ENCODE measurements around the gene TOP2A.
"Not testable (repeated sequence)": the region's sequence is repeated elsewhere in the genome, so short reads cannot be mapped to it uniquely, and the experiment has no call there.

DNA sequence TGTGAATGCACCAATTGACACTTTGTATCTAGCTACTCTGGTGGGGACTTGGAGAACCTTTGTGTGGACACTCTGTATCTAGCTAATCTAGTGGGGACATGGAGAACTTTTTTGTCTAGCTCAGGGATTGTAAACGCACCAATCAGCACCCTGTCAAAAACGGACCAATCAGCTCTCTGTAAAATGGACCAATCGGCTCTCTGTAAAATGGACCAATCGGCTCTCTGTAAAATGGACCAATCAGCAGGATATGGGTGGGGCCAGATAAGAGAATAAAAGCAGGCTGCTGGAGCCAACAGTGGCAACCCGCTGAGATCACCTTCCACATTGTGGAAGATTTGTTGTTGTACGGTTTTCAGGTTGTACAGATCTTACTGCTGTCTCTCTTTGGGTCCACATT is 41.2 kb downstream of the TOP2A start:
- TF ChIP-seq, protein P1, sequence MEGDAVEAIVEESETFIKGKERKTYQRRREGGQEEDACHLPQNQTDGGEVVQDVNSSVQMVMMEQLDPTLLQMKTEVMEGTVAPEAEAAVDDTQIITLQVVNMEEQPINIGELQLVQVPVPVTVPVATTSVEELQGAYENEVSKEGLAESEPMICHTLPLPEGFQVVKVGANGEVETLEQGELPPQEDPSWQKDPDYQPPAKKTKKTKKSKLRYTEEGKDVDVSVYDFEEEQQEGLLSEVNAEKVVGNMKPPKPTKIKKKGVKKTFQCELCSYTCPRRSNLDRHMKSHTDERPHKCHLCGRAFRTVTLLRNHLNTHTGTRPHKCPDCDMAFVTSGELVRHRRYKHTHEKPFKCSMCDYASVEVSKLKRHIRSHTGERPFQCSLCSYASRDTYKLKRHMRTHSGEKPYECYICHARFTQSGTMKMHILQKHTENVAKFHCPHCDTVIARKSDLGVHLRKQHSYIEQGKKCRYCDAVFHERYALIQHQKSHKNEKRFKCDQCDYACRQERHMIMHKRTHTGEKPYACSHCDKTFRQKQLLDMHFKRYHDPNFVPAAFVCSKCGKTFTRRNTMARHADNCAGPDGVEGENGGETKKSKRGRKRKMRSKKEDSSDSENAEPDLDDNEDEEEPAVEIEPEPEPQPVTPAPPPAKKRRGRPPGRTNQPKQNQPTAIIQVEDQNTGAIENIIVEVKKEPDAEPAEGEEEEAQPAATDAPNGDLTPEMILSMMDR (IDR thresholded peaks at IDR 0.05; ENCODE audit: poor library complexity, severe bottlenecking): not testable (repeated sequence)
- not testable (repeated sequence) for TF ChIP-seq EZH2 (IDR thresholded peaks at IDR 0.05; ENCODE audit: borderline replicate concordance, insufficient read depth, low read length, poor library complexity, severe bottlenecking); POLR2AphosphoS5 (IDR thresholded peaks at IDR 0.05); RAD21 (conservative IDR thresholded peaks at IDR 0.05); TAF1 (IDR thresholded peaks at IDR 0.05; ENCODE audit: low read depth); EP300 (conservative IDR thresholded peaks at IDR 0.05; ENCODE audit: poor library complexity, severe bottlenecking); MXI1 (conservative IDR thresholded peaks at IDR 0.05; ENCODE audit: poor library complexity, severe bottlenecking); SMC3 (conservative IDR thresholded peaks at IDR 0.05; ENCODE audit: poor library complexity)
- TF ChIP-seq, protein P2, sequence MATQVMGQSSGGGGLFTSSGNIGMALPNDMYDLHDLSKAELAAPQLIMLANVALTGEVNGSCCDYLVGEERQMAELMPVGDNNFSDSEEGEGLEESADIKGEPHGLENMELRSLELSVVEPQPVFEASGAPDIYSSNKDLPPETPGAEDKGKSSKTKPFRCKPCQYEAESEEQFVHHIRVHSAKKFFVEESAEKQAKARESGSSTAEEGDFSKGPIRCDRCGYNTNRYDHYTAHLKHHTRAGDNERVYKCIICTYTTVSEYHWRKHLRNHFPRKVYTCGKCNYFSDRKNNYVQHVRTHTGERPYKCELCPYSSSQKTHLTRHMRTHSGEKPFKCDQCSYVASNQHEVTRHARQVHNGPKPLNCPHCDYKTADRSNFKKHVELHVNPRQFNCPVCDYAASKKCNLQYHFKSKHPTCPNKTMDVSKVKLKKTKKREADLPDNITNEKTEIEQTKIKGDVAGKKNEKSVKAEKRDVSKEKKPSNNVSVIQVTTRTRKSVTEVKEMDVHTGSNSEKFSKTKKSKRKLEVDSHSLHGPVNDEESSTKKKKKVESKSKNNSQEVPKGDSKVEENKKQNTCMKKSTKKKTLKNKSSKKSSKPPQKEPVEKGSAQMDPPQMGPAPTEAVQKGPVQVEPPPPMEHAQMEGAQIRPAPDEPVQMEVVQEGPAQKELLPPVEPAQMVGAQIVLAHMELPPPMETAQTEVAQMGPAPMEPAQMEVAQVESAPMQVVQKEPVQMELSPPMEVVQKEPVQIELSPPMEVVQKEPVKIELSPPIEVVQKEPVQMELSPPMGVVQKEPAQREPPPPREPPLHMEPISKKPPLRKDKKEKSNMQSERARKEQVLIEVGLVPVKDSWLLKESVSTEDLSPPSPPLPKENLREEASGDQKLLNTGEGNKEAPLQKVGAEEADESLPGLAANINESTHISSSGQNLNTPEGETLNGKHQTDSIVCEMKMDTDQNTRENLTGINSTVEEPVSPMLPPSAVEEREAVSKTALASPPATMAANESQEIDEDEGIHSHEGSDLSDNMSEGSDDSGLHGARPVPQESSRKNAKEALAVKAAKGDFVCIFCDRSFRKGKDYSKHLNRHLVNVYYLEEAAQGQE (IDR thresholded peaks at IDR 0.05; ENCODE audit: borderline replicate concordance): not testable (repeated sequence)

All from neural cell (in vitro differentiated cells).